Osteoblast (primary cell): ENCODE results near the gene SDR39U1. TPM values are rescaled to one million over a fixed set of nuclear protein-coding genes. Genes with fewer than 3 reads are reported as not detected.
A peak's percentile ranks its signal among the peaks of the same experiment; 100 is the strongest.

Experiments used
- DNase-seq: peaks from one replicate; pipeline ENCODE4 v3.0.0; 2011; ENCODE audit warnings: low spot score, mixed read lengths; ENCODE audit not compliant: insufficient read length; ENCODE audit errors: missing footprints
- H2AFZ ChIP-seq: 2 replicates; pipeline ENCODE4 v1.6.0; 2011; ENCODE audit warnings: mild to moderate bottlenecking, low read length
- H3K27ac ChIP-seq: 2 replicates; pipeline ENCODE4 v1.5.1; 2011; ENCODE audit warnings: mild to moderate bottlenecking, low read depth, low read length, moderate library complexity
- H3K27me3 ChIP-seq: 2 replicates; pipeline ENCODE4 v1.6.0; 2012; ENCODE audit warnings: mild to moderate bottlenecking, control low read depth, inconsistent platforms, low read length, moderate library complexity; ENCODE audit not compliant: insufficient read depth
- H3K36me3 ChIP-seq: 2 replicates; pipeline ENCODE4 v1.5.1; 2011; ENCODE audit warnings: mild to moderate bottlenecking, low read length, control low read depth, moderate library complexity; ENCODE audit not compliant: insufficient read depth
- H3K4me1 ChIP-seq: 2 replicates; pipeline ENCODE4 v1.5.1; 2011; ENCODE audit warnings: mild to moderate bottlenecking, low read length, control low read depth, moderate library complexity; ENCODE audit not compliant: insufficient read depth
- H3K4me2 ChIP-seq: 2 replicates; pipeline ENCODE4 v1.6.0; 2011; ENCODE audit warnings: mild to moderate bottlenecking, low read length; ENCODE audit not compliant: insufficient read depth
- H3K4me3 ChIP-seq: fragments of 200-600 bp; sonication (generic); 3 replicates; pipeline ENCODE4 v1.5.1; 2012; ENCODE audit warnings: mild to moderate bottlenecking, low read length, inconsistent platforms; ENCODE audit not compliant: insufficient read depth
- H3K79me2 ChIP-seq: 2 replicates; pipeline ENCODE4 v1.6.0; 2012; ENCODE audit warnings: mild to moderate bottlenecking, low read length, control low read depth, inconsistent platforms; ENCODE audit not compliant: insufficient read depth
- H3K9me3 ChIP-seq: 2 replicates; pipeline ENCODE4 v1.5.1; 2011; ENCODE audit warnings: low read depth, low read length, control low read depth
- H4K20me1 ChIP-seq: 2 replicates; pipeline ENCODE4 v1.6.0; 2012; ENCODE audit warnings: mild to moderate bottlenecking, low read length, control low read depth; ENCODE audit not compliant: insufficient read depth
- total RNA-seq: library from RNA; depleted of rRNA; stranded (reverse); fragments of >200 nt; gene quantifications from 2 replicates; pipeline ENCODE4 v1.2.3, GENCODE V29; 2012
- TF ChIP-seq, protein P1 (sequence below): IDR thresholded peaks from 2 replicates; pipeline ENCODE4 v1.5.1; 2011; ENCODE audit warnings: mild to moderate bottlenecking, low read depth, low read length, moderate library complexity; ENCODE audit errors: extremely low read depth

SDR39U1 gene
- total RNA-seq, 1 donor, result 11.6 TPM

DNA sequence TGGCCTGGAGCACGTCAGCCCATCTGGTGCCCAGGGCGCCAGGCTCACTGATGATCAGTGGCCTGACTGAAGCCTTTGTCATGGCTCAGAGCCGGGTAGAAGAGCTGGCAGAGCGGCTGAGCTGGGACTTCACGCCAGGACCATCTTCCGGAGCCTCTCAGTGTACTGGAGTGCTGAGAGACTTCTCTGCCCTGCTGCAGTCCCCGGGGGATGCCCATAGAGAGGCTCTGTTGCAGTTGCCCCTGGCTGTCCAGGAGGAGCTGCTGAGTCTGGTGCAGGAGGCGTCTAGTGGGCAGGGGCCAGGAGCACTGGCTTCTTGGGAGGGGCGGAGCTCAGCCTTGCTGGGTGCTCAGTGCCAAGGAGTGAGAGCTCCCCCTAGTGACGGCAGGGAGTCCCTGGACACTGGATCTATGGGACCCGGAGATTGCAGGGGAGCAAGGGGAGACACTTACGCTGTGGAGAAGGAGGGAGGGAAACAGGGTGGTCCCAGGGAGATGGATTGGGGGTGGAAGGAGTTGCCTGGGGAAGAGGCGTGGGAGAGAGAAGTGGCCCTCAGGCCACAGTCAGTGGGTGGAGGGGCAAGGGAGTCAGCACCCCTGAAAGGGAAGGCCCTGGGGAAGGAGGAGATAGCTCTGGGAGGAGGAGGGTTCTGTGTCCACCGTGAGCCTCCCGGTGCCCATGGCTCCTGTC is 10.9 kb downstream of the SDR39U1 start:
- H3K79me2 ChIP-seq, result peaks cover 33% of the 10 kb centered on the region
- H3K9me3 ChIP-seq, result no peaks in the 10 kb centered on the region
- peak overlapping the region; percentile 95 for H3K27ac ChIP-seq
- peaks cover 37% of the 10 kb centered on the region for H3K4me1 ChIP-seq
- H4K20me1 ChIP-seq, result peaks cover 21% of the 10 kb centered on the region
- H2AFZ ChIP-seq, result no peak overlapping the region
- peak; percentile 99 for DNase-seq
- H3K4me2 ChIP-seq, result peak overlapping the region; percentile 93
- peak overlapping the region; percentile 87 for H3K4me3 ChIP-seq
- no peaks in the 10 kb centered on the region for H3K27me3 ChIP-seq
- TF ChIP-seq, protein P1, sequence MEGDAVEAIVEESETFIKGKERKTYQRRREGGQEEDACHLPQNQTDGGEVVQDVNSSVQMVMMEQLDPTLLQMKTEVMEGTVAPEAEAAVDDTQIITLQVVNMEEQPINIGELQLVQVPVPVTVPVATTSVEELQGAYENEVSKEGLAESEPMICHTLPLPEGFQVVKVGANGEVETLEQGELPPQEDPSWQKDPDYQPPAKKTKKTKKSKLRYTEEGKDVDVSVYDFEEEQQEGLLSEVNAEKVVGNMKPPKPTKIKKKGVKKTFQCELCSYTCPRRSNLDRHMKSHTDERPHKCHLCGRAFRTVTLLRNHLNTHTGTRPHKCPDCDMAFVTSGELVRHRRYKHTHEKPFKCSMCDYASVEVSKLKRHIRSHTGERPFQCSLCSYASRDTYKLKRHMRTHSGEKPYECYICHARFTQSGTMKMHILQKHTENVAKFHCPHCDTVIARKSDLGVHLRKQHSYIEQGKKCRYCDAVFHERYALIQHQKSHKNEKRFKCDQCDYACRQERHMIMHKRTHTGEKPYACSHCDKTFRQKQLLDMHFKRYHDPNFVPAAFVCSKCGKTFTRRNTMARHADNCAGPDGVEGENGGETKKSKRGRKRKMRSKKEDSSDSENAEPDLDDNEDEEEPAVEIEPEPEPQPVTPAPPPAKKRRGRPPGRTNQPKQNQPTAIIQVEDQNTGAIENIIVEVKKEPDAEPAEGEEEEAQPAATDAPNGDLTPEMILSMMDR, result peak; percentile 98
- H3K36me3 ChIP-seq, result peaks cover 43% of the 10 kb centered on the region

DNA sequence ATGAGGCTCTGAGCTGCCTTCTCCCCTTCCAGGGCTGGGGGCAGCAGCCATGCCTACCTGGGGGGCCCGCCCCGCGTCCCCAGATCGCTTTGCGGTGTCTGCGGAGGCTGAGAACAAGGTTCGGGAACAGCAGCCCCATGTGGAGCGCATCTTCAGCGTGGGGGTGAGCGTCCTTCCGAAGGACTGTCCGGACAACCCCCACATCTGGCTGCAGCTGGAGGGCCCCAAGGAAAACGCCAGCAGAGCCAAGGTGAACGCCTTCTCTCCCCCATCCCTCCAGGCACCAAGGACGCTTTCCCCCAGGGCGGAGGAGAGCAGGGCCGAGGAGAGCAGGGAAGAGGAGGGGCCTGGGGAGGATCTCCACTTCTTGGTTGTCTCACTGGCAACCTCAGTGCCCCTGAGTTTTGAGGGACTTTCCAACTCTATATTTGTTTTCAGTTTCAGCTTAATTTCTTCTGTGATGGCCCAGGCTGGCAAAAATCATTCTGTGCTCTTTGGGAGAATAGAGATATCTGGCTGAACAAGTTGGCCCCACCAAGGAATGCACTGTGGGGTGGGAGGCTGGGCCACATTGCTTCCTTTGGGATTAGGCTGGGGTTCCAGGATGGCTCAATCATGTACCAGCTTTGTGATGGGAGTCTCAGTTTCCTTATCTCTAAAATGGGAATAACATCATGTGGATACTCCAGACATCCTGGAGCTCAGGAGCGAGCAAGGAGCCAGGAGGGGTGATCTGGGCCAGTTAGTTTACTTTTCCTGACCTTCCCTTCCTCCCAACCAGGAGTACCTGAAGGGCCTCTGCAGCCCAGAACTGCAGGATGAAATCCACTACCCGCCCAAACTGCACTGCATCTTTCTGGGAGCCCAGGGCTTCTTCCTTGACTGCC is 11.7 kb downstream of the SDR39U1 start:
- H4K20me1 ChIP-seq, result peaks cover 21% of the 10 kb centered on the region
- peaks cover 38% of the 10 kb centered on the region for H3K36me3 ChIP-seq
- H2AFZ ChIP-seq, result peak overlapping the region; percentile 54
- TF ChIP-seq, protein P1, result no peak
- H3K79me2 ChIP-seq, result peaks cover 33% of the 10 kb centered on the region
- H3K4me1 ChIP-seq, result peaks cover 33% of the 10 kb centered on the region
- no peaks in the 10 kb centered on the region for H3K9me3 ChIP-seq
- peak; percentile 96 for DNase-seq
- H3K27ac ChIP-seq, result peak overlapping the region; percentile 95
- no peaks in the 10 kb centered on the region for H3K27me3 ChIP-seq
- H3K4me3 ChIP-seq, result peak overlapping the region; percentile 87
- peak overlapping the region; percentile 93 for H3K4me2 ChIP-seq

DNA sequence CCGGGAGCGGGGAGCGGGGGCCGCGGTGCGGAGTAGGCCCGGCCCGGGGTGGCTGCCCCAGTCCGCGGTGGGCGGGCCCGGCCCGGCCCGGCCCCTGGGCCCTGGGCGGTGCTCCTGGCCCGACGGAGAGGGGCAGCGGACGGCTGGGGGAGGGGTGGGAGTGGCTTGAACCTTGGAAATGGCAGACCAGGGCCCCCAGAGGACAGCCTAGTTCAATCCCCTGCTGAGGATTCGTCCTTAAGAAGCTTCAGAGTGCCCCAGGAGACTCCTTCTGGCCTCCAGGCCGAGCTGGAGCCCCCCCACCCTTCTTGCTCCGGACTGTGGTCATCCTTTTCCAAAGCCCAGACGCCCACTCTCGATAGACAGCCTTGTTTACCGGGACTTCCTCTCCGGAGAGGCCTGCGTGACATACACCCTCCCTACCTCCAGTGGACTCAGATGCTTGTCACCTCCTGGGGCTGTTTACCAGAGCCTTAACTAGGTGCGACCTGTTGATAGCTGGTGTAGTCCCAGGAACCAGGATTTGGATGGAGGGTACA is 12.4 kb downstream of the SDR39U1 start:
- no peaks in the 10 kb centered on the region for H3K27me3 ChIP-seq
- peaks cover 31% of the 10 kb centered on the region for H3K36me3 ChIP-seq
- peak; percentile 99 for DNase-seq
- H3K4me3 ChIP-seq, result peak overlapping the region; percentile 87
- peak overlapping the region; percentile 95 for H3K27ac ChIP-seq
- peaks cover 33% of the 10 kb centered on the region for H3K79me2 ChIP-seq
- peaks cover 21% of the 10 kb centered on the region for H4K20me1 ChIP-seq
- TF ChIP-seq, protein P1, result no peak
- peak overlapping the region; percentile 93 for H3K4me2 ChIP-seq
- peak overlapping the region; percentile 54 for H2AFZ ChIP-seq
- peaks cover 40% of the 10 kb centered on the region for H3K4me1 ChIP-seq
- H3K9me3 ChIP-seq, result no peaks in the 10 kb centered on the region
